Activated naive CD4-positive, alpha-beta T cell treated with anti-CD3 and anti-CD28 coated beads, Interleukin-2, amount 50 U/mL, for 24 hours (primary cell): ENCODE results near the gene ZDHHC11.
A peak's percentile ranks its signal among the peaks of the same experiment; 100 is the strongest.

ENCODE experiments used
- H3K27ac Mint-ChIP-seq: one replicate; pipeline ENCODE4 v1.8.0; 2021; ENCODE audit warnings: mild to moderate bottlenecking, mixed read lengths
- H3K27me3 Mint-ChIP-seq: one replicate; pipeline ENCODE4 v1.8.0; 2021; ENCODE audit warnings: mixed read lengths
- H3K36me3 Mint-ChIP-seq: one replicate; pipeline ENCODE4 v1.8.0; 2021; ENCODE audit warnings: mixed read lengths
- H3K4me1 Mint-ChIP-seq: one replicate; pipeline ENCODE4 v1.8.0; 2021; ENCODE audit warnings: mixed read lengths
- H3K4me3 Mint-ChIP-seq: one replicate; pipeline ENCODE4 v1.8.0; 2021; ENCODE audit warnings: mild to moderate bottlenecking, mixed read lengths
- H3K9me3 Mint-ChIP-seq: one replicate; pipeline ENCODE4 v1.8.0; 2021; ENCODE audit warnings: mixed read lengths

ZDHHC11 gene, protein sequence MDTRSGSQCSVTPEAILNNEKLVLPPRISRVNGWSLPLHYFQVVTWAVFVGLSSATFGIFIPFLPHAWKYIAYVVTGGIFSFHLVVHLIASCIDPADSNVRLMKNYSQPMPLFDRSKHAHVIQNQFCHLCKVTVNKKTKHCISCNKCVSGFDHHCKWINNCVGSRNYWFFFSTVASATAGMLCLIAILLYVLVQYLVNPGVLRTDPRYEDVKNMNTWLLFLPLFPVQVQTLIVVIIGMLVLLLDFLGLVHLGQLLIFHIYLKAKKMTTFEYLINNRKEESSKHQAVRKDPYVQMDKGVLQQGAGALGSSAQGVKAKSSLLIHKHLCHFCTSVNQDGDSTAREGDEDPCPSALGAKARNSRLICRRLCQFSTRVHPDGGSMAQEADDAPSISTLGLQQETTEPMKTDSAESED

DNA sequence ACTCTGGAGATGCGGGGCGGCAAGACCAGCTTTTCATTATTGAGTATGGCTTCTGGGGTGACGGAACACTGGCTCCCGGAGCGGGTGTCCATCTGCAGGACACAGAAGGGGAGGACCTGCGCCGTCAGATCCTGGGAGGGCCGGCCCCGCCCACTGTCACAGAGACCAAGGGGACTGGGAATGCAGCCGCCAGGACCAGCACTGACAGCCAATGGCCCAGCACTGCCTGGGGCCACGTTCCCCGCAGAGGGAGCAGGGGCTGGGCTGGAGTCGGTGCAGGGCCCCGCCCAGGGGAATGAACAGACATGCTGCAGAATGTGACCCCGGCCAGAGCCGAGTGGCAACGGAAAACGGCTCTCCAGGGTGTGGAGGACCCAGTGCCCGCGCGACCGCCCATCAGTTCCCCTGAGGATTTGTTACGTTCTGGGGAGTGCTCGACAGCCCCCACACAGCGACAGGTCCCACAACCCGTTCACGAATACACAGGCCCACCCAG, at the start of gene ZDHHC11:
Gene ZDHHC11 (minus strand): TSS at position 476 of the 496 bp plus-strand sequence. CDS start 384 bp downstream, at position 92.
- H3K4me3 Mint-ChIP-seq, result no peak within 1 kb of the TSS
- H3K4me1 Mint-ChIP-seq, result no peaks in the 10 kb centered on the region
- peaks cover 2% of the 10 kb centered on the region for H3K27me3 Mint-ChIP-seq
- H3K9me3 Mint-ChIP-seq, result no peaks in the 10 kb centered on the region
- H3K27ac Mint-ChIP-seq, result no peak within 1 kb of the TSS
- H3K36me3 Mint-ChIP-seq, result no peaks in the 10 kb centered on the region

DNA sequence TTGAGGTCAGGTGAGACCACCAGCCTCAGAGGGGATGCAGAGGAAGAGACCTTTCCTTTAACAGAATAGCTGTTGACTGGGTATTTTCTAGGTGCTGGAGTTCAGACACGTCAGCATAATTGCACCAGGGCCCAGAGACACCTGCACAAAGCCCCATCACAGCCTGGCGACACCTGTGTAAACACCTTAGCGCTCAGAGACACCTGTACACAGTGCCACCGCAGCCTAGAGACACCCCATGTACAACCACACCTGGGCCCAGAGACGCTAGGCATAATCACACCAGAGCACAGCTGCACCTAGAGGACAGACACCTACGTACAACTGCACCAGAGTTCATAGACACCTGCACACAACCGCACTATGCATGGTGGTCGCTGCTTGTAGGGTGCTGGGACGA, 42.9 kb upstream of the ZDHHC11 start:
- Mint-ChIP-seq H3K36me3 (peaks cover 6% of the 10 kb centered on the region), H3K27ac (no peak overlapping the region), H3K4me1 (peaks cover 21% of the 10 kb centered on the region), H3K9me3 (no peaks in the 10 kb centered on the region), H3K27me3 (no peaks in the 10 kb centered on the region), H3K4me3 (peak overlapping the region; percentile 72)

DNA sequence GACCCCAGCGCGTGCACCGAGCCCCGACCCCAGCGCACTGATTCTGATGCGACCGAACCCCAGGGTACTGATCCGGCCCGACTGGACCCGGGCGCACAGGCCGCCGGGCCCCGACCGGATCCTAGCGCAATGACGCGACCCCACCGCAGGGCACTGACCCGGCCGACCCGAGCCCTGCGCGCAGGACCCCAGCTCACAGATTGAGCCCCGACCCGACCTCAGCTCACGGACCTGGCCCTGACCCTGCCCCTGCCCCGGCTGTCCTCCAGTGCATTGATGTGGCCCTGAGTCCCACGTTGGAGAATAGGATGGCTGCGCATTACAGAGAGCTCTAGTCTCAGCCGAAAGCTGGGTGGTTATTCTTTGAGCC, 42.3 kb upstream of the ZDHHC11 start:
- Mint-ChIP-seq H3K9me3 (no peaks in the 10 kb centered on the region), H3K4me3 (peak overlapping the region; percentile 72), H3K27me3 (no peaks in the 10 kb centered on the region), H3K4me1 (peaks cover 27% of the 10 kb centered on the region), H3K36me3 (peaks cover 8% of the 10 kb centered on the region), H3K27ac (no peak overlapping the region)

DNA sequence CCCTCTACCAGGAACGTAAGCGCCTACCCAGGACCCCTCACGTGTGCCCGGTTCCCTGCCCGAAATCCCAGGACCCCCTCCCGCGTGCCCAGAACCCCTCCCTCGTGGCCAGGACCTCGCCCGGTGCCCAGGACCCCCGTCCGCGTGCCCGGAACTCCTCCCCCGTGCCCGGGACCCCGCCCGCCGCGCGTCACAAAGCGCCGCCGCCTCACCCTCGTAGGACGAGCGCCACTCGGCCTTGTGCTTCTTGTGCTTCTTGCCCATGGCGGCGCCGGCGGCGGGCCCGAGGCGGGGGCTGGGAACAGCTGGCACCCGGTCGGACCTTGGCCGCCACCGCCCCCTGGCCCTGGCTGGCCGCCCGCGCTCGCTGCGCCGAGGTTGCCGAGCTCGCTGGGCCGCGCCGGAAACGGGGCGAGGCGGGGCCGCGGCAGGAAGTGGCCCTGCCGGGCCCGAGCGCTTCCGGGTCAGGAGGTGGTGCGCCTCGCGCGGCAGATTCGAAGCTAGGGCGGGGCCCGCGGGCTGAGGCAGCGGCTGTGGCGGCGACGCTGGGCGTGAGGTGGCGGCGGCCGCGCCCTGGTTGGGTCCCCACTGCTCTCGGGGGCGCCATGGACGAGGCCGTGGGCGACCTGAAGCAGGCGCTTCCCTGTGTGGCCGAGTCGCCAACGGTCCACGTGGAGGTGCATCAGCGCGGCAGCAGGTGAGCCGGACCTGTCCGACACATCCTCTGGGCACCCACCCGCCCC, 41.8 kb upstream of the ZDHHC11 start, which contains the start of the genes BRD9 and TRIP13:
Gene BRD9 (minus strand): TSS at position 408 of the 743 bp plus-strand sequence. CDS start 144 bp downstream, at position 264.
Gene TRIP13 (plus strand): TSS at position 491 of the 743 bp plus-strand sequence. CDS start 115 bp downstream, at position 606.
- H3K4me1 Mint-ChIP-seq, result peaks cover 28% of the 10 kb centered on the region
- H3K9me3 Mint-ChIP-seq, result no peaks in the 10 kb centered on the region
- H3K27me3 Mint-ChIP-seq, result no peaks in the 10 kb centered on the region
- H3K36me3 Mint-ChIP-seq, result peaks cover 8% of the 10 kb centered on the region
- peak within 1 kb of the TSS; percentile 83 for H3K27ac Mint-ChIP-seq
- H3K4me3 Mint-ChIP-seq, result peak within 1 kb of the TSS; percentile 91

DNA sequence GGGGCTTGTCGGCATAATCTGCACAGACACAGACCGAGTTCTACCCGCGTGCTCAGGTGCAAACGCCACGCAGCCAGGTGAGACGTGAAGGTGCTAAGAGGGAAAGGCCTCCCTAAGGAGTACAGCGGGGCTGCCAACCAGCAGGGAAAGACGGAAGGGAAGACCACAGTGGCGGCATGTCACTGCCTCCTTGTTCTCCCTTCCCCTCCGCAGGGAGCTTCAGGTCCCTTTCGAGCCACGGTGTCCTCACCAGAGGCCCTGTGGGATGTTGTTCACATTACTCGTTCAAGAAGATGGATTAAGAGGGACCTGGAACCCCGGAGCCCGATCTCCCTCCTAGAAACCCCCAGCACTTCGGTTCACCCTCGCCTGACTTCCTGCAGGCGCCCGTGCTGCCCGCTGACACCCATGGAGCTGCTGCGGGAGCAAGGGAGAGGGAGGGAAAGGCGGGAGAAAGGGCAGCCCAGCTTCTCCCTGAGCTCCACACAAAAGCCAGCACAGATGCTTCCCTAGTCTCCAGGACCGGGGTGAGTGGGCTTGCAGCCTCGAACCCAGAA, 41.1 kb upstream of the ZDHHC11 start:
- H3K4me1 Mint-ChIP-seq, result peaks cover 28% of the 10 kb centered on the region
- peak overlapping the region; percentile 83 for H3K27ac Mint-ChIP-seq
- H3K4me3 Mint-ChIP-seq, result peak overlapping the region; percentile 91
- no peaks in the 10 kb centered on the region for H3K27me3 Mint-ChIP-seq
- H3K9me3 Mint-ChIP-seq, result no peaks in the 10 kb centered on the region
- H3K36me3 Mint-ChIP-seq, result peaks cover 8% of the 10 kb centered on the region

DNA sequence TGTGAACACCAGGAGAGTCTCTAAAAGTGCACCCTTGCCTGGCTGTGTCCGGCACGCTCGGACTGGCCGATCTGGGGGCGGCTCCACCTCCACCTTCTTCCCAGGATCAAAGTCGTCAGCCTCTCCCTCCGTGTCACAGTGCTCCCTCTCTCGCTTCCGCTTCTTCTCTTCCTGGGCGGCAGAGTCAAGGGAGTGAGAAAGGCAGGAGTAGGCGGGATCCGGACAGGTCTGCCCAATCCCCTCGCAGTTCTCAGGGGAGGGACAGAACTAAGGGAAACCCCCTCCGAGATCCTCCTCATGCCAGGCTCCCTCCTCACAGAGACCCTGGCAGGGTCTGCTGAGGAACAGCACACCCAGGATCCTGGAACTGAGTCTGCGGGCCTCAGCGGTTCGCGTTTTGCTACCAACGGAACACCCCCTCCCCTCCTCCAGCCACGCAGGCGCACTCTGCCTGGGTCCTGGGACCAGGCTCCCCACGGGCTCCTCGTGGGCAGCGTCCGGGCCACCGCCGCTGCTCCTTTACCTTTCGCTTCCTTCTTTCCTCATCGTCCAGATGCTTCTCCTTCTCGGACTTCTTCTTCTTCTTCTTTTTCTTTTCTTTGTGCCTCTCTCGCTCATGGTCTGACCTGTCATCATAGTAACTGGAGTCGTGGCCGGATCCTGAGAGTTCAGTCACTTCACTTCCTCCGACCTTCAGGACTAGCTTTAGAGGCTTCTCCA, 40.5 kb upstream of the ZDHHC11 start:
- peaks cover 28% of the 10 kb centered on the region for H3K4me1 Mint-ChIP-seq
- no peaks in the 10 kb centered on the region for H3K9me3 Mint-ChIP-seq
- peaks cover 5% of the 10 kb centered on the region for H3K36me3 Mint-ChIP-seq
- peak overlapping the region; percentile 91 for H3K4me3 Mint-ChIP-seq
- peak overlapping the region; percentile 83 for H3K27ac Mint-ChIP-seq
- no peaks in the 10 kb centered on the region for H3K27me3 Mint-ChIP-seq

DNA sequence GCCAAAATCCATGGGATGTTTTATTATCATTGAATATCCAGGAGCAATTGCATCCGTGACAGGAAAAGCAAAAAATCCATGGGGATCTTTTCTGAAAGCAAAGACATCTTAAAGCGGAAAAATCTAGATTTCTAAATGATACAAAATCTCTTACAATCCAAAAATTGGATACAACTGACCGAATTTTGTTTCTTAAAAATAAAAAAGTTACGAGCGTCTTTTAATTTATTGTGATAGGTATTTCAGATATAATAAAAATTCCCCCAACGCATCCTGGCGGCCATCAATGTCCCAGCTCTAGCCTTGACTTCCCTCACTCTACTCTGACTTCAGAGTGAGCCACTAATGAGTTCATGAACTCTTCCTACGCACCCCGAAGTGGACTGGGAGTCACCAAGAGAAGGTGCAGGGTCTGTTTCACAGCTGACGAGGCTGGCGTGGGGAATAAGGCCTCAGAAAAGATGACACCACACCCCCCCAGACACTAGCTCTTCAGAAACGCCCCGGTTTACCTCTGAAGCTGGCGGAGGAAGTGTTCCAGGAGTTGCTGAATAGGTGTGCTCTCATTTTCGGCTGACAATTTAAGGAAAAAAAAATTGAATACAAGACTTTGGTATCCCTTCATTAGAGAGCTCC, 38.4 kb upstream of the ZDHHC11 start:
- H3K36me3 Mint-ChIP-seq, result peaks cover 5% of the 10 kb centered on the region

DNA sequence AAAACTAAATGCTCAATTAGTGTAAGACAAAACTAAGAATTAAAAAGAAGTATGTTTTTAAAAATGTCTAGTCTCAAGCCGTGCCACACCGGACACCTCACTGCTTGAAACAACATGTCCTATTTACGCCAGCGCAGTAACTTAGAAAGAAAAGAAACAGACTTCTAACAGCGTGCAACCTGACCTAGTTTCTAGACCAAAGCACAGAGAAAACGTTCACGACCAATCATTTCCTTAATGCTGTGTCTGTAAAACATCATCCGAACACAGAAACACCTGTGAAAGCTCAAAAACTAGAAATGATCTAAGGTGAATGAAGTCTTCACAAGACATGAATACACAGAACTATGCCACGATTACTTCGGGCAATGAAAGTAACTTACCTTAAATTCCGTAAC, 37.9 kb upstream of the ZDHHC11 start:
- H3K27me3 Mint-ChIP-seq, result no peaks in the 10 kb centered on the region
- no peak overlapping the region for H3K4me3 Mint-ChIP-seq
- H3K27ac Mint-ChIP-seq, result no peak overlapping the region
- H3K9me3 Mint-ChIP-seq, result no peaks in the 10 kb centered on the region
- H3K36me3 Mint-ChIP-seq, result peaks cover 5% of the 10 kb centered on the region
- H3K4me1 Mint-ChIP-seq, result peaks cover 28% of the 10 kb centered on the region

More for the DNA sequence above, 38.4 kb upstream of the ZDHHC11 start:
- no peak overlapping the region for H3K4me3 Mint-ChIP-seq
- H3K27me3 Mint-ChIP-seq, result no peaks in the 10 kb centered on the region
- H3K9me3 Mint-ChIP-seq, result no peaks in the 10 kb centered on the region
- no peak overlapping the region for H3K27ac Mint-ChIP-seq
- H3K4me1 Mint-ChIP-seq, result peaks cover 28% of the 10 kb centered on the region

DNA sequence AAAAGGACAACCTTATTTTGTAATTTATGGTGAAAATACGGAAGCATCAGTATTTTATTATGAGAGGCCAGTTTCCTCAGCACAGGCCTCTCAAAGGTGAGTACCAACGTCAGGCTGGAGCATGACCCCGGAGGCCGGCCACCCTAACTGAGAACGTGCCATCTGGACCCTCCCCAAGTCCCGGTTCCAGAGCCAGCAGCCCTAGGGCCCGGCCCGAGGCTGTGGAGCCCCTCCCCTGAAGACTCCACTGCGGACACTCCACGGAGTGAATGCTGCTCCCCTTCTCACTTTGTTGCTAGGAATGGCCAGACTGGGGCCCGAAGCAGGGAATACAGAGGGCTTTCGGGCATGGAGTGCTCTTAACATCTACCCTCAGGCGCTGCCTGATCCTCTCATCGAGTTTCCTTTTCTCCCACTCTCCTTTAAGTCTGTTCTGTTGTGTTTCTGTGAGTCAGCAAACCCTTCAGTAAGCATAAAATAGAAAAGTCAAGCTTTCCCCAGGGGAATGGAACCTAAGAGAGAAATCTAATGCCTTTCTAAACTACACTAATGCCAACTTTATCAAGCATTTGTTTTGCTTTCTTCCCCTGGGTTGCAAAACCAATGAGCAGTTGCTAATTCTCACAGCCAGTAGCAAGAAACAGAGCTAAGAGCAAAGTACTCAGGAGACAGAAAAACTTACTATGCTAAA, 37.3 kb upstream of the ZDHHC11 start:
- H3K27ac Mint-ChIP-seq, result no peak overlapping the region
- no peaks in the 10 kb centered on the region for H3K9me3 Mint-ChIP-seq
- H3K4me1 Mint-ChIP-seq, result peaks cover 32% of the 10 kb centered on the region
- no peak overlapping the region for H3K4me3 Mint-ChIP-seq
- H3K36me3 Mint-ChIP-seq, result peaks cover 8% of the 10 kb centered on the region
- no peaks in the 10 kb centered on the region for H3K27me3 Mint-ChIP-seq

DNA sequence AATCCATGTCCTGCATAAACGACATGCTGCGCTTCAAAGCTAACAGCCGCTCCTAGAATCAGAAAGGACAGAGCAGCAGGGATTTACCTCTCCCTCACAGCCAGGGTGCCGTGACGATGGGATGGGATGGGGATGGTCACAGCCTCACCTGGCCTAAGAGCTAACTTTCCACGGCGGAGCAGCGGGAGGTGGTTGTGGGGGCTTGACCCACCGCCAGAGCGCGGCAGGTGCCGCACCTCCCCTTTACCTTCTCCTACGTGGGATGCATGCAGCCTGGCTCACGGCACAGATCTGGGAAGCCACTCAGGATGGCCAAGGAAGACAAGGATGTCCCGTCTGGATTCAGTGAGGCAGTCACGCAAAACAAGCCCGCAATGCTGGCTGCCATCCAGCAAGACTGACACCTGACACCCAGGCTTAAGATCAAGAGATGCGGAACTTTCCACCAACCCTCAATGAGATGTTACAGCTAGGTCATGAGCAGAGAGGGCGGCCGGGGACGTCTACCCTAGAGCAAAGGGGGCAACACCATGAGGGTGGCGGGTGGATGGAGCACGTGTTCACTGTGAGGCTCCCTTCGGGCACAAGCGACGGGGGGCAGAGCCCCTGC, 36.0 kb upstream of the ZDHHC11 start:
- Mint-ChIP-seq H3K27me3 (no peaks in the 10 kb centered on the region), H3K36me3 (peaks cover 20% of the 10 kb centered on the region), H3K27ac (no peak overlapping the region), H3K9me3 (peaks cover 6% of the 10 kb centered on the region), H3K4me3 (no peak overlapping the region), H3K4me1 (peaks cover 44% of the 10 kb centered on the region)

DNA sequence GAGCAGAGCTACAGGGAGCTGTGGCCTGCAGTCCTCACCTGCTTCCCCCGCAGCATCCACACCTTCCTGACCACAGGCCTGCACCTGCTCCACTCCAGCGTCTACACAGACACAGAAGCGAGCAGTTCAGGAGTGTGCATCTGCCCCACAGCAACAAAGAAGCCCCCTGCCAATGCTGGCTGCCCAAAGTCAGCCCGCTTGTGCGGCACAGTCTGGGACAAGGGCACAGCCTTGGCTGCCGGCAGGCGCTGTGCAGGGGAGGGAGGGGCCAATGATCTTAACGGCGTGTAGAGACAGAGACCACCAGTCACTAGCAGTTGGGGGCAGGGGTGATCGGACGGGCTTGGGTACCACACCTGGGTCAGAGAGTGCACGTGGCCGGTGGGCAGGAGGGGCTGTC, 35.2 kb upstream of the ZDHHC11 start:
- no peak overlapping the region for H3K4me3 Mint-ChIP-seq
- peaks cover 18% of the 10 kb centered on the region for H3K36me3 Mint-ChIP-seq
- H3K9me3 Mint-ChIP-seq, result peaks cover 6% of the 10 kb centered on the region
- H3K27ac Mint-ChIP-seq, result no peak overlapping the region
- no peaks in the 10 kb centered on the region for H3K27me3 Mint-ChIP-seq
- peaks cover 36% of the 10 kb centered on the region for H3K4me1 Mint-ChIP-seq

DNA sequence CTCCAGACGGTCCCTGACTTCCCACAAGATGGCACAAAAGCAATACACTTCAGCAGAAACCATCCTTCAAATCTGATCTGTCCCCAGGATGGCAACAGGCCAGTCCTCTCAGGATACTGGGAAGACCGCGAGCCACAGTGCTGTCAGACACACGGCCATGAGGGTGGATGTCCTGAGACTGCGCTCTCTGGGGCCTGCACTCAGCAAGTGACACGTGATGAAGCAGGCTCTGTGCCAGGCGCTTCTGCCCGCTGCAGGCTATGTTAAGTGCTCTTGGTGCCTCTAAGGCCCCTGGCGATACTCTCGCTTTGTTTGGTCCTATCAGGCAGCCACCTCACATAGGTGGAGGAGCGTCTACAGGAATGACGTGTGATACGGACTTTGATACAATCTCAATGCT, 34.7 kb upstream of the ZDHHC11 start:
- Mint-ChIP-seq H3K36me3 (peaks cover 18% of the 10 kb centered on the region), H3K27ac (no peak overlapping the region), H3K27me3 (no peaks in the 10 kb centered on the region), H3K4me1 (peaks cover 31% of the 10 kb centered on the region), H3K4me3 (no peak overlapping the region), H3K9me3 (peaks cover 6% of the 10 kb centered on the region)

DNA sequence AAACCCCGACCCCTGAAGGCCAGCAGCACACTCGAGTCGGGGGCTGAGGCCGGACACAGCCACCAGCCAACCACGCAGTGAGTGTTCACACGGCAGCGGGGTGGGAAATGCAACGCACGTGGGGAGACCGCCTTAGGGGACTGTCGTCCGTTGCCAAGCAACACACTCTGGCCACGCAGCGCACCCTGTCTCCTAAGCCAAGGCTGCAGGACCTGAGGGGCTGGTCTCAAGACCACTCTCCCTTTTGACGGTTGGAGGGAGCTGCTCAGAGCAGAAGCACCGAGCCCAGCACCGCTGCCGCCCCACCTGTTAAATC, 34.3 kb upstream of the ZDHHC11 start:
- H3K36me3 Mint-ChIP-seq, result peaks cover 18% of the 10 kb centered on the region
- H3K4me3 Mint-ChIP-seq, result no peak overlapping the region
- peaks cover 6% of the 10 kb centered on the region for H3K9me3 Mint-ChIP-seq
- no peaks in the 10 kb centered on the region for H3K27me3 Mint-ChIP-seq
- peaks cover 30% of the 10 kb centered on the region for H3K4me1 Mint-ChIP-seq
- H3K27ac Mint-ChIP-seq, result no peak overlapping the region
